Glomerular visceral epithelial cell (primary cell): ENCODE results near the gene FSTL3.
A peak's percentile ranks its signal among the peaks of the same experiment; 100 is the strongest.
"Not testable (repeated sequence)": the region's sequence is repeated elsewhere in the genome, so short reads cannot be mapped to it uniquely, and the experiment has no call there.

Source experiments
- DNase-seq: peaks from one replicate; pipeline ENCODE4 v3.0.0-alpha.2; 2016; ENCODE audit errors: extremely low spot score

Gene FSTL3

GRCh38 chr19:676339-677105 is at the start of gene FSTL3:
TSS of gene FSTL3 (plus strand) at chr19:676392. CDS start at chr19:676424, 32 bp downstream.
- peak; percentile 59 for DNase-seq

- DNase-seq: not testable (repeated sequence)
These were observed 49.6 kb upstream of the FSTL3 start for GRCh38 chr19:626566-626965.

GRCh38 chr19:628168-628567 is 48.0 kb upstream of the FSTL3 start:
- no peak for DNase-seq

GRCh38 chr19:629515-629914 is 46.7 kb upstream of the FSTL3 start:
- DNase-seq: not testable (repeated sequence)

- no peak for DNase-seq
These were observed 46.1 kb upstream of the FSTL3 start for GRCh38 chr19:629961-630714.

- peak; percentile 64 for DNase-seq
These were observed 43.6 kb upstream of the FSTL3 start for GRCh38 chr19:632579-633067.

GRCh38 chr19:633068-633785 is 43.0 kb upstream of the FSTL3 start, which contains the start of gene POLRMT:
TSS of gene POLRMT (minus strand) at chr19:633537. CDS start at chr19:633512, 25 bp downstream.
- DNase-seq: peak; percentile 99

- DNase-seq: no peak
These were observed 42.2 kb upstream of the FSTL3 start for GRCh38 chr19:633786-634639.

GRCh38 chr19:634975-635652 is 41.1 kb upstream of the FSTL3 start:
- no peak for DNase-seq

- no peak for DNase-seq
These were observed 37.3 kb upstream of the FSTL3 start for GRCh38 chr19:638906-639252.

GRCh38 chr19:639253-640160 is 36.7 kb upstream of the FSTL3 start, which contains the start of gene FGF22:
TSS of gene FGF22 (plus strand) at chr19:639879. CDS start at chr19:639926, 47 bp downstream.
- DNase-seq: peak; percentile 92

- DNase-seq: no peak
These were observed 36.0 kb upstream of the FSTL3 start for GRCh38 chr19:640161-640558.

GRCh38 chr19:640606-641189 is 35.5 kb upstream of the FSTL3 start:
- DNase-seq: no peak

- no peak for DNase-seq
These were observed 34.5 kb upstream of the FSTL3 start for GRCh38 chr19:641702-642101.

- DNase-seq: no peak
These were observed 33.1 kb upstream of the FSTL3 start for GRCh38 chr19:642767-643727.

GRCh38 chr19:643736-644135 is 32.5 kb upstream of the FSTL3 start:
- DNase-seq: no peak

GRCh38 chr19:644363-644762 is 31.8 kb upstream of the FSTL3 start:
- no peak for DNase-seq

- no peak for DNase-seq
These were observed 31.4 kb upstream of the FSTL3 start for GRCh38 chr19:644789-645188.
